H1 (cell line): ENCODE measurements around the gene C19orf47. TPM values are rescaled to one million over a fixed set of nuclear protein-coding genes. Genes with fewer than 3 reads are reported as not detected.

Experiments used
- CTCF ChIA-PET: fragments of 300-600 bp; sonication (Branson Sonifier 250); formaldehyde crosslinking; loops from one replicate; lab custom pipeline; 2021; ENCODE audit not compliant: partially characterized antibody; lab: Charles Lee
- POLR2A ChIA-PET: fragments of 300-600 bp; sonication (Branson Sonifier 250); formaldehyde crosslinking; loops from one replicate; lab custom pipeline; 2021; ENCODE audit warnings: inconsistent platforms; ENCODE audit not compliant: partially characterized antibody; lab: Charles Lee
- DNase-seq, 2 experiments: peaks; one replicate each; pipeline versions ENCODE4 v3.0.0 to v3.0.0-alpha.2; 2010 to 2022; ENCODE audit warnings: low spot score in 2 of 2, low read depth in 1 of 2, mixed read lengths in 1 of 2
- FAIRE-seq: peaks from 2 replicates; lab custom pipeline; 2011; peaks lifted over from hg19 to GRCh38; lab: Jason Lieb, UNC
- H2AFZ ChIP-seq: 2 replicates; pipeline ENCODE4 v1.8.1; 2012; ENCODE audit warnings: low read length, inconsistent platforms
- H2AK5ac ChIP-seq: 2 replicates; pipeline ENCODE4 v1.6.1; 2013; ENCODE audit warnings: low read depth, low read length
- H2BK120ac ChIP-seq: replicated peaks from 2 replicates; pipeline ENCODE3; 2013; ENCODE audit warnings: low read depth, low read length, inconsistent platforms
- H2BK12ac ChIP-seq: 2 replicates; pipeline ENCODE4 v1.6.1; 2013; ENCODE audit warnings: low read depth, low read length
- H2BK15ac ChIP-seq: 2 replicates; pipeline ENCODE4 v1.6.1; 2013; ENCODE audit warnings: low read length
- H2BK20ac ChIP-seq: 2 replicates; pipeline ENCODE4 v1.6.1; 2013; ENCODE audit warnings: low read length
- H2BK5ac ChIP-seq: 2 replicates; pipeline ENCODE4 v1.6.1; 2013; ENCODE audit warnings: low read depth, low read length
- H3K14ac ChIP-seq: 2 replicates; pipeline ENCODE4 v1.6.1; 2013; ENCODE audit warnings: inconsistent platforms; ENCODE audit not compliant: insufficient read length
- H3K18ac ChIP-seq: 2 replicates; pipeline ENCODE4 v1.6.1; 2013; ENCODE audit warnings: low read length; ENCODE audit errors: extremely low read depth
- H3K23ac ChIP-seq: 2 replicates; pipeline ENCODE4 v1.6.1; 2013; ENCODE audit warnings: inconsistent platforms; ENCODE audit not compliant: insufficient read length
- H3K23me2 ChIP-seq: 2 replicates; pipeline ENCODE4 v1.6.1; 2013; ENCODE audit warnings: low read depth, low read length
- H3K27ac ChIP-seq: 2 replicates; pipeline ENCODE4 v1.6.1; 2011; ENCODE audit warnings: low read depth, low read length, inconsistent platforms
- H3K27me3 ChIP-seq, 4 experiments: replicated peaks in 1 of 4; 1 replicate in 1 of 4; 2 replicates in 3 of 4; pipeline versions ENCODE4 v1.6.1 to v1.8.1; 2011 to 2013; ENCODE audit warnings: low read length in 3 of 4, mild to moderate bottlenecking in 3 of 4, inconsistent platforms in 2 of 4, mixed read lengths in 2 of 4, moderate library complexity in 1 of 4; ENCODE audit not compliant: control insufficient read depth in 3 of 4, insufficient read depth in 3 of 4; ENCODE audit errors: extremely low read depth in 1 of 4
- H3K36me3 ChIP-seq, 4 experiments: 2 replicates each; pipeline versions ENCODE4 v1.6.1 to v1.8.1; 2011 to 2013; ENCODE audit warnings: mild to moderate bottlenecking in 4 of 4, low read length in 3 of 4, moderate library complexity in 2 of 4, control low read depth in 1 of 4, inconsistent platforms in 1 of 4; ENCODE audit not compliant: insufficient read depth in 4 of 4, control insufficient read depth in 2 of 4
- H3K4ac ChIP-seq: replicated peaks from 2 replicates; pipeline ENCODE3; 2013; ENCODE audit warnings: low read length, low read depth, mixed read lengths, inconsistent platforms; ENCODE audit not compliant: insufficient read length
- H3K4me1 ChIP-seq, 4 experiments: replicated peaks in 1 of 4; 1 replicate in 1 of 4; 2 replicates in 3 of 4; pipeline versions ENCODE4 v1.6.1 to v1.8.1; 2011 to 2013; ENCODE audit warnings: low read length in 3 of 4, inconsistent platforms in 2 of 4, mixed read lengths in 1 of 4; ENCODE audit not compliant: insufficient read depth in 4 of 4, control insufficient read depth in 3 of 4
- H3K4me2 ChIP-seq, 2 experiments: 2 replicates each; pipeline versions ENCODE4 v1.6.1 to v1.8.1; 2011 to 2013; ENCODE audit warnings: low read depth in 2 of 2, low read length in 2 of 2, control low read depth in 1 of 2, inconsistent platforms in 1 of 2, mild to moderate bottlenecking in 1 of 2; ENCODE audit not compliant: insufficient read depth in 1 of 2
- H3K4me3 ChIP-seq, 4 experiments: fragments of 200-600, 300-600 bp in 1 of 4; sonication (generic), shearing (Covaris generic), sonication (Bioruptor Twin) in 1 of 4; 2 replicates each; pipeline versions ENCODE4 v1.5.1 to v1.8.1; 2011 to 2016; ENCODE audit warnings: low read length in 4 of 4, low read depth in 3 of 4, control low read depth in 2 of 4, inconsistent platforms in 2 of 4, mild to moderate bottlenecking in 2 of 4, mixed read lengths in 1 of 4, moderate library complexity in 1 of 4; ENCODE audit not compliant: insufficient read depth in 2 of 4; ENCODE audit errors: extremely low read depth in 1 of 4
- H3K56ac ChIP-seq: replicated peaks from 2 replicates; pipeline ENCODE3; 2013; ENCODE audit warnings: low read depth, mild to moderate bottlenecking, mixed read lengths, low read length, inconsistent platforms; ENCODE audit not compliant: insufficient read length
- H3K79me1 ChIP-seq: 2 replicates; pipeline ENCODE4 v1.6.1; 2013; ENCODE audit warnings: low read depth, low read length, control low read depth
- H3K79me2 ChIP-seq, 2 experiments: 2 replicates each; pipeline versions ENCODE4 v1.6.1 to v1.8.1; 2012 to 2013; ENCODE audit warnings: low read length in 2 of 2, mild to moderate bottlenecking in 2 of 2, inconsistent platforms in 1 of 2; ENCODE audit not compliant: insufficient read depth in 2 of 2, control insufficient read depth in 1 of 2
- H3K9ac ChIP-seq, 4 experiments: replicated peaks in 1 of 4; 1 replicate in 1 of 4; 2 replicates in 3 of 4; pipeline versions ENCODE4 v1.6.1 to v1.8.1; 2011 to 2013; ENCODE audit warnings: low read depth in 3 of 4, low read length in 3 of 4, control low read depth in 2 of 4, mild to moderate bottlenecking in 2 of 4, moderate library complexity in 2 of 4, inconsistent platforms in 1 of 4; ENCODE audit errors: extremely low read depth in 1 of 4
- H3K9me3 ChIP-seq, 2 experiments: 2 replicates each; pipeline versions ENCODE4 v1.6.1 to v1.8.1; 2012 to 2013; ENCODE audit warnings: mild to moderate bottlenecking in 2 of 2, moderate library complexity in 2 of 2, control low read depth in 1 of 2, inconsistent platforms in 1 of 2, low read depth in 1 of 2, low read length in 1 of 2, mixed read lengths in 1 of 2; ENCODE audit not compliant: insufficient read depth in 2 of 2
- H4K20me1 ChIP-seq, 2 experiments: replicated peaks in 1 of 2; 2 replicates each; pipeline versions ENCODE3 to v1.8.1; 2011 to 2013; ENCODE audit warnings: inconsistent platforms in 2 of 2, low read length in 2 of 2, mild to moderate bottlenecking in 1 of 2; ENCODE audit not compliant: insufficient read depth in 2 of 2, control insufficient read depth in 1 of 2
- H4K5ac ChIP-seq: 2 replicates; pipeline ENCODE4 v1.6.1; 2013; ENCODE audit warnings: low read length, low read depth, mixed read lengths, inconsistent platforms; ENCODE audit not compliant: insufficient read length
- H4K8ac ChIP-seq: 2 replicates; pipeline ENCODE4 v1.8.0; 2013; ENCODE audit warnings: mild to moderate bottlenecking, moderate library complexity, low read length, inconsistent platforms; ENCODE audit not compliant: insufficient read depth; ENCODE audit errors: extremely low read depth
- H4K91ac ChIP-seq: replicated peaks from 2 replicates; pipeline ENCODE3; 2013; ENCODE audit warnings: low read length, mixed read lengths, inconsistent platforms; ENCODE audit not compliant: insufficient read length
- SIX5 ChIP-seq: IDR thresholded peaks from 2 replicates; pipeline ENCODE4 v1.6.1; 2011; ENCODE audit warnings: mild to moderate bottlenecking, low read depth, low read length
- WGBS, 2 experiments: shearing (Covaris generic) in 1 of 2; methylation state at CpG; one replicate each; pipeline versions ENCODE4 v1.1.6 to v1.1.7; 2013 to 2015; ENCODE audit warnings: low lambda C conversion rate in 2 of 2, mixed read lengths in 2 of 2, inconsistent platforms in 1 of 2, low coverage in 1 of 2, missing lambda C conversion rate in 1 of 2; ENCODE audit not compliant: insufficient replicate concordance in 2 of 2, insufficient coverage in 1 of 2, insufficient read length in 1 of 2; ENCODE audit errors: extremely low coverage in 1 of 2, missing lambda C conversion rate in 1 of 2; 5-methylcytosine and 5-hydroxymethylcytosine counted together
- polyA plus RNA-seq, 7 experiments: library from polyadenylated mRNA; depleted of rRNA in 3 of 7; stranded (reverse) in 5 of 7; unstranded in 2 of 7; fragments of >200 nt in 5 of 7; fragments of 200-250 nt in 2 of 7; gene quantifications; 1 replicate in 5 of 7; 2 replicates in 1 of 7; 4 replicates in 1 of 7; pipeline versions ENCODE4 v1.2.1 to v1.2.3, GENCODE V29; 2011 to 2013; ENCODE audit warnings: missing spikeins in 2 of 7, mixed read lengths in 2 of 7
- total RNA-seq: library from RNA; stranded (reverse); fragmentation: NEBNext Ultra II Directional; extraction: Animal tissue kit (Norgen Biotek cat#: 25700); gene quantifications from 2 replicates; pipeline ENCODE4 v1.2.1, GENCODE V29; 2021

Gene C19orf47
- total and polyA plus RNA-seq, 2 of the 8 experiments (the other 6 are each of a cell fraction or from before 2014, with no cell fraction given), result 17.8 to 27.3 TPM

- H2BK5ac ChIP-seq, result no peak overlapping the region
- no peak overlapping the region for H3K14ac ChIP-seq
- no peak overlapping the region for H2BK20ac ChIP-seq
- 94% methylated on average over 3 of the region's 3 CpGs; no CpG with 5 or more reads in 1 of the 2 experiments for WGBS, 2 experiments
- H3K79me2 ChIP-seq, result no peaks in the 10 kb centered on the region
- H3K23ac ChIP-seq, result no peak overlapping the region
- no peak overlapping the region for H3K4ac ChIP-seq
- H4K20me1 ChIP-seq, result peaks cover 0 to 12% of the 10 kb centered on the region in 2 experiments
- no peaks in the 10 kb centered on the region for H3K23me2 ChIP-seq
- ChIA-PET CTCF (interaction anchor here (0.8 to 4.2 kb wide), 7 partner anchors 11 to 76 kb away, joined by 3 to 19 read pairs (median 5); no protein-coding TSS in a partner anchor), POLR2A (interaction anchor here (0.6 to 4.1 kb wide), 12 partner anchors 9 to 132 kb away, joined by 3 to 25 read pairs (median 3); partner anchors contain the start of genes C19orf47 and PLD3)
- no peak overlapping the region for H3K18ac ChIP-seq
- H2BK120ac ChIP-seq, result no peak overlapping the region
- no peak overlapping the region for H3K4me3 ChIP-seq
- no peak overlapping the region for H3K56ac ChIP-seq
- H3K4me1 ChIP-seq, result peaks cover 0 to 4% (median 0%) of the 10 kb centered on the region in 4 experiments; a peak in 2 of 7 replicates
- no peak overlapping the region for H4K8ac ChIP-seq
- H3K4me2 ChIP-seq, result no peak overlapping the region
- no peak overlapping the region for H2AK5ac ChIP-seq
- H2BK12ac ChIP-seq, result no peak overlapping the region
- no peaks in the 10 kb centered on the region for H3K79me1 ChIP-seq
- H2BK15ac ChIP-seq, result no peak overlapping the region
- FAIRE-seq, result no peak
- no peak overlapping the region for H4K91ac ChIP-seq
- H3K9me3 ChIP-seq, result no peaks in the 10 kb centered on the region
- peaks cover 6 to 20% (median 12%) of the 10 kb centered on the region in 4 experiments; a peak in 7 of 8 replicates for H3K36me3 ChIP-seq
- H3K27ac ChIP-seq, result no peak overlapping the region
- DNase-seq, result no peak
- H3K27me3 ChIP-seq, result no peaks in the 10 kb centered on the region
- no peak overlapping the region for H4K5ac ChIP-seq
- no peak overlapping the region for H3K9ac ChIP-seq
- H2AFZ ChIP-seq, result no peak overlapping the region
- TF ChIP-seq SIX5, result no peak
Measured at GRCh38 chr19:40381321-40381720, 33.1 kb upstream of the C19orf47 start.
